ENCODE measurements around the gene DNER. TPM values are rescaled to one million over a fixed set of nuclear protein-coding genes. Genes with fewer than 3 reads are reported as not detected.

Gene DNER
- total and polyA plus RNA-seq, 4 donors, result 0.01 TPM; not detected in 3

GRCh38 chr2:229591611-229592010 is 122.7 kb downstream of the DNER start:
- Histone ChIP-seq H3K27me3 (ENCODE audit: control insufficient read depth in 4 of 4, insufficient read depth in 4 of 4, low read length in 3 of 4) (no peaks in the 10 kb centered on the region), H3K4me1 (ENCODE audit: control insufficient read depth in 4 of 4, insufficient read depth in 4 of 4, low read length in 3 of 4) (peaks cover 0 to 4% (median 2%) of the 10 kb centered on the region in 4 donors), H3K27ac (ENCODE audit: low read depth in 1 of 2, low read length in 2 of 2) (no peak overlapping the region), H3K4me3 (ENCODE audit: low read depth in 1 of 3, low read length in 3 of 3) (no peak overlapping the region), H3K36me3 (ENCODE audit: control insufficient read depth in 4 of 4, insufficient read depth in 3 of 4, low read depth in 1 of 4, low read length in 3 of 4) (no peaks in the 10 kb centered on the region), H3K9me3 (ENCODE audit: control insufficient read depth in 4 of 4, low read length in 3 of 4) (no peaks in the 10 kb centered on the region), H3K9ac (ENCODE audit: low read depth in 1 of 2, low read length in 2 of 2) (no peak overlapping the region)
- DNase-seq (ENCODE audit: low spot score), result no peak
- TF ChIP-seq RAD21 (IDR thresholded peaks at IDR 0.05) (no peak), MAX (IDR thresholded peaks at IDR 0.05) (no peak), SP1 (IDR thresholded peaks at IDR 0.05) (no peak), GABPA (IDR thresholded peaks at IDR 0.05 in 1 of 2, conservative IDR thresholded peaks at IDR 0.05 in 1 of 2) (no peak), EGR1 (IDR thresholded peaks at IDR 0.05; ENCODE audit: low read depth in 2 of 2) (no peak), RXRA (IDR thresholded peaks at IDR 0.05) (no peak), NR2F2 (IDR thresholded peaks at IDR 0.05) (no peak), FOXA2 (IDR thresholded peaks at IDR 0.05) (no peak)
- 74% methylated on average over 9 of the region's 9 CpGs for WGBS

GRCh38 chr2:229586746-229587705 is 127.3 kb downstream of the DNER start:
- H3K36me3 ChIP-seq (ENCODE audit: control insufficient read depth in 4 of 4, insufficient read depth in 3 of 4, low read depth in 1 of 4, low read length in 3 of 4), result no peaks in the 10 kb centered on the region
- no peak overlapping the region for H3K27ac ChIP-seq (ENCODE audit: low read depth in 1 of 2, low read length in 2 of 2)
- 27% methylated on average over 20 of the region's 20 CpGs for WGBS
- peaks cover 0 to 5% (median 2%) of the 10 kb centered on the region in 4 donors for H3K4me1 ChIP-seq (ENCODE audit: control insufficient read depth in 4 of 4, insufficient read depth in 4 of 4, low read length in 3 of 4)
- H3K9ac ChIP-seq (ENCODE audit: low read depth in 1 of 2, low read length in 2 of 2), result no peak overlapping the region
- no peaks in the 10 kb centered on the region for H3K27me3 ChIP-seq (ENCODE audit: control insufficient read depth in 4 of 4, insufficient read depth in 4 of 4, low read length in 3 of 4)
- peak overlapping the region in 1 of 3 donors; percentile 21 for H3K4me3 ChIP-seq (ENCODE audit: low read depth in 1 of 3, low read length in 3 of 3)
- peak; percentile 65 for DNase-seq (ENCODE audit: low spot score)
- TF ChIP-seq GABPA (IDR thresholded peaks at IDR 0.05 in 1 of 2, conservative IDR thresholded peaks at IDR 0.05 in 1 of 2) (no peak), ZBTB33 (IDR thresholded peaks at IDR 0.05) (no peak), FOXA2 (IDR thresholded peaks at IDR 0.05) (no peak), YY1 (IDR thresholded peaks at IDR 0.05) (no peak), RAD21 (IDR thresholded peaks at IDR 0.05) (peak; percentile 91 to 93), RXRA (IDR thresholded peaks at IDR 0.05) (no peak), REST (IDR thresholded peaks at IDR 0.05) (no peak), EGR1 (IDR thresholded peaks at IDR 0.05; ENCODE audit: low read depth in 2 of 2) (no peak), CTCF (IDR thresholded peaks at IDR 0.05; ENCODE audit: low read depth, low read length, missing input control) (peak; percentile 76)
- H3K9me3 ChIP-seq (ENCODE audit: control insufficient read depth in 4 of 4, low read length in 3 of 4), result no peaks in the 10 kb centered on the region
